GM08714 (cell line): ENCODE measurements around the gene TRPM5.

Experiments
- H3K4me3 ChIP-seq: fragments of 200-500 bp; sonication (Bioruptor generic); 2 replicates; pipeline ENCODE4 v1.5.1; 2014; ENCODE audit warnings: mild to moderate bottlenecking, low read length, inconsistent platforms
- ZNF274 ChIP-seq: IDR thresholded peaks from 2 replicates; pipeline ENCODE4 v1.6.1; 2012; ENCODE audit warnings: mild to moderate bottlenecking, low read depth, low read length

TRPM5 gene

DNA sequence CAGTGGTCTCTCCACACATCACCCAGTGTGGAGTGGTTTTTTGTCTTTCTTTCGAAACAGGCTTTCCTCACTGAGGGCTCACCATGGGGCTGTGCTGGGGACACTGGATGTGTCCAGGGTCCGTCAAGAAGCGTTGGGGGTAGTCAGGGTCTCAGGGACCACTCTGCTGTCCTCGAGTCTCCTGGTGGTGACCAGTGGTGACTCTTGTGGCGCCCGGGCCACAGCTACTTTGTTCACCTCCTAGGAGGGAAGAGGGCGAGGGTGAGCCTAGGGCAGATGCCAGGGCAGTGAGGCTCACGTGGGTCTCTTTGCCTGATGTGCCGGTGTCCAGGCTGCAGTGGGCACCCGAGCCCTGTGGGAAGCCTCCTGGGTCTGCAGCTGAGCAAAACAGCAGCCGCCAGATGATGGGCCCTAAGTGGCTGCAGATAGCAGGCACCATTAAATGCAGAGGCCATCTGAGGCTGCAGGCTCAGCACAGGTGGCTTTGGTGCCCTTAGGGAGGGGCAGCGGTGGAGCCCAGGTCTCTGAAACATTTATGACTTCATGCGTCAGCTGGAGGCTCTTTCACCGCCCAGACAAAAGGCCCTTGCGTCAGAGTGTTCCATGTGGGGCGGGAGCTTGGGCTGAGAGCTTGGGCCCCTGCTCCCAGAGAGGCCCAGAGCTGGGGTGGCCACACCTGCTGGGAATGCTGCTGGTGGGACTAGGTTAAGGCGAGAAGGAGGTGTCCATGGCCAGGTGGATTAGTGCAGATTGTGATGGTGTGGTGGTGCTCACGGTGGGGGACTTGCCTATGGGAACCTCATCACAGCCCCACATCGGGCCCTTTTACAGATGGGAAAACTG is 30.0 kb upstream of the TRPM5 start:
- no peak for TF ChIP-seq ZNF274
- H3K4me3 ChIP-seq, result no peak overlapping the region

- TF ChIP-seq ZNF274, result no peak
Observed at GRCh38 chr11:2473361-2474058, 29.2 kb upstream of the TRPM5 start.

DNA sequence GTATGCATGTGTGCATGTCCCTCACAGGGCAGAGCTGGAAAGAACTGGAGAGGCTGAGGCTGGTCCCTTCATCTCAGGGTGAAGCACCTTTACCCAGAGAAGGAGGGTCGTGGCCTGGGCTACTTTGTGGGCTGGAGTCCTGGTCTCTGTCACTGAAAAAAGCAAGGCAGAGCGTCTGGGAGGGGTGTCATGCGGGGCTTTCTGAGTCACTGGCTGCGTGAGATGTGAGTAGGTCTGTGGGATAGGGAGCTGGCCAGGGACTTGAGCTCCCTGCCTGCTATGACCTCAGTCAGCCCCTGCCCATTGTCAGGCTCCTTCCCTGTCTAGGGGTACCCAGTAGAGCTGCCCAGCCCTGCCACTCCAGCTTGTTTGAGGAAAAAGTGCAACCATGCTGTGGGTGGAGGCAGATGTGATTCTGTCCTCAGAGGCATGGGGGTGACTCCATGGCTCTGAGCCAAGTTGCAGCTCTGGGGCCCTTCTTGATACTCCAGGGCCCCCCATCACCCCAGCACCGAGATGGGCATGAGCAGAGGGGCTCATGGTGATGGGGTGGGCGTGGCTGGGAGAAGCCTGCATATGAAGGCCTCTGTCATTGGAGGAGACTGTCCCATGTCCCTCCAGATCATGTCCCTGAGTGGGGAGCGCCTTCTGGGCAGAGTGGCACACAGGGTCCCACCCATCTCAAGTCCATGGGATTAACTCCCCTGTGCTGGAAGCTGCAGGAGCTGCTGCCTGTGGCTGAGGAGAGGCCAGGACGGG is 28.3 kb upstream of the TRPM5 start:
- H3K4me3 ChIP-seq, result no peak overlapping the region
- TF ChIP-seq ZNF274, result no peak

More at GRCh38 chr11:2473361-2474058, 29.2 kb upstream of the TRPM5 start:
- H3K4me3 ChIP-seq, result no peak overlapping the region

- no peak for TF ChIP-seq ZNF274
Observed at GRCh38 chr11:2471804-2472096, 27.4 kb upstream of the TRPM5 start.

GRCh38 chr11:2471048-2471803 is 26.9 kb upstream of the TRPM5 start:
- no peak for TF ChIP-seq ZNF274
- no peak overlapping the region for H3K4me3 ChIP-seq

More at GRCh38 chr11:2471804-2472096, 27.4 kb upstream of the TRPM5 start:
- H3K4me3 ChIP-seq, result no peak overlapping the region

- H3K4me3 ChIP-seq, result no peak overlapping the region
- no peak for TF ChIP-seq ZNF274
Observed at GRCh38 chr11:2470495-2470894, 26.2 kb upstream of the TRPM5 start.

DNA sequence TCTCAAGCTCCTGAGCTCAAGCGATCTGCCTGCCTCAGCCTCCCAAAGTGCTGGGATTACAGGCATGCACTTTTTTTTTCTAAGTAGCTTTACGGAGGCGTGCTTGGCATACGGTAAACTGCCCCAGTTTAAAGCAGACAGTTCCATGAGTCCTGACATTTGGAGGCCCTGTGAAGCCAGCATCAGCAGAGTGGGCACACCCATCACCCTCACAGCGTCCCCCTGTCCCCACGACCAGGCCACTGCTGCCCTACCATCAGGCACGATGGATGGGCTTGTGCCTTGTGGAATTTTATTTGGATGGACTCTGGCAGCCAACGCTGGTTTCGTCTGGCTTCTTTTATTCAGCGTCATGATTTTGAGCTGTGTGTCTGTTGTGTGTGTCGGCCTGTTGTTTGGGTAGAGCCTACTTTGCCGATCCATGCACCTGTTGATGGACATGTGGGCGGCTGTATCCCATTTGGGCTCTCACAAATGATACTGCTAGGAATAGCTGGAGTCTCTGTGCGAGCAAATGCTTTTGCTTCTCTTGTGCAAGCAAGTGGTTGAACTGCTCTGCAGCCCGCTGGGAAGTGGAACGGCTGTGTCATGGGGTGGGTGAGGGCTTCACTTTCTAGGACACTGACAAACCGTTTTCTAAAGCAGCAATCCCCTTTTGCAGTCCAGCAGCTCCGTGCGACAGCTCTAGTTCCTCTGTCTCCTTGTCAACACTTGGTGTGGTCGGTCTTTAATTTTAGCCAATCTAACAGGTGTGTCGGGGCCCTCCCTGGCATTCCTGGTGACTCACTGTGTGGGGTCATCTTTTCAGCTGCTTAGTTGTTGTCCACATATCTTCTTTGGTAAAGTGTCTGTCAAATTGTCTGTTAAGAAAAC is 24.3 kb upstream of the TRPM5 start:
- TF ChIP-seq ZNF274, result no peak
- no peak overlapping the region for H3K4me3 ChIP-seq

GRCh38 chr11:2467695-2468055 is 23.4 kb upstream of the TRPM5 start:
- no peak for TF ChIP-seq ZNF274

DNA sequence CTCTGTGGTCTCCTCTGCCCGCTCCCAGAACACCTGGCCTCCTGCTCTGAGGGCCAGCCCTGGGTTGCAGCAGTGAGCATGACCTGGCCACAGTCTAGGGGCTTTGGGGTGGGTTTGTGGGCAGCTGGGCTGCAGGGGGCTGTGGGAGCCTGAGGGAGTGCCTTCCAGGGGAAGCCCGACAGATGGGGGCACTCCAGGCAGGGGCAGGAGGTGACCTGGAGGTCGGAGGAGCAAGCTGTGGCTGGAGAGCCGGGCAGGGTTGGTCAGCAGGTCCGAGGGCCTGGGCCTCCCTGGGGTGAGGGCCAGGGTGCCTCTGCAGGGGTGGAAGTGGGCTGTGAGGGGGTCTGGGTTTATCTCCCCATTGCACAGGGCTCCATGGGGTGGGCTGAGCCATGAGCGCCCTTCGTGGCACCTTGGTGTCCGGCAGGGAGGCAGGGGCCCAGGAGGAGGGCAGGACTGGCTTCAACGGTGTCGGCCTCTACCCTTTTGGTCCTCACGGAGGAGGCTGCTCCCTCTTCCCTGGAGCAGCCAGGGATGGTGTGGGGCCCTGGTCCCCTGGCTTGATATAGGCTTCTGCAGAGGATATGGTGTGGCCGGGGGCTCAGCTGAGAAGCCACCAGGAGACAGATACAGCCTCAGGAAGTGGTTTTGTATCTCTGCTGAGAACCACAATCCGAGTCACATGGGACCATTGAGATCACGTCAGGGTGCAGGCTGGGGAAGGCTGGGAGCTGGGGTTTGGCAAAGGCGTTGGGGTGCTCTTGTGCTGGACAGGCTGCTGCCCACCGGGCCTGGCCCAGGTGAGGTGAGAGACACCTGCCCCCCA is 22.8 kb upstream of the TRPM5 start:
- TF ChIP-seq ZNF274, result no peak
- H3K4me3 ChIP-seq, result no peak overlapping the region

More at GRCh38 chr11:2467695-2468055, 23.4 kb upstream of the TRPM5 start:
- H3K4me3 ChIP-seq, result no peak overlapping the region

DNA sequence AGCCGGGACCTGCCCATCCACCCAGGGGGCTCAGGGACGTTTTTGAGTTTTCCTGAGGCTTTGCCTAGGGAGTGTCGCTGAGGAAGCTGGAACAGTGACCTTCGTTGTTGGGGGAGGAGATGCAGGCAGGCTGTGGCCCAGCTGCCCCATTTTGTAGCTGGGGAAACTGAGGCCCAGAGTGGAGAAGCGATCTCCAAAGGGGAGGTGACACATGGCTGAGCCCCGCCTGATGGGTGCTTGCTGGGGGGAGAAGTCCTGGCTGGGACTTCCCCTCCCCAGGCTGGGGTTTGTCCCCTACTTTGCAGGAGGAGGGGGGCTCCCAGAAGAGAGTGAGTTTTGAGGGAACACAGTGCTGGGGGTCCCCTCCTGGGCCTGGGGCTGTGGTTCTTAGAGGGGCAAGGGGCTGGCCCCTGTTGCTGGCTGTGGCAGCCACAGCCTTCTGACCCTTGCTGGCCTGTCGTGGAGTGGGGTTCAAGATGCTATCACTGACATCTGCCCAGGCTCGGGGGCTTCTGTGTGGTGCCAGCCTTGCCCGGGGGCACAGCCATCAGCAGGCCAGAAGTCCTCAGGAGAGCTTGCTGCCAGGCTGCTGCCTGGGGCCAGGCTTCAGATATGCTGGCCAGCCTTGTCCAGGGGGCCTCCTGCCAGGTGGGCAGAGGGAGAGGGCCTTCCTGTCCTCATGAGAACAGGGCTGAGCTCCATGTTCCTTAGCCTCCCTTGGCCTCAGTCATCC is 21.9 kb upstream of the TRPM5 start:
- no peak for TF ChIP-seq ZNF274
- no peak overlapping the region for H3K4me3 ChIP-seq

DNA sequence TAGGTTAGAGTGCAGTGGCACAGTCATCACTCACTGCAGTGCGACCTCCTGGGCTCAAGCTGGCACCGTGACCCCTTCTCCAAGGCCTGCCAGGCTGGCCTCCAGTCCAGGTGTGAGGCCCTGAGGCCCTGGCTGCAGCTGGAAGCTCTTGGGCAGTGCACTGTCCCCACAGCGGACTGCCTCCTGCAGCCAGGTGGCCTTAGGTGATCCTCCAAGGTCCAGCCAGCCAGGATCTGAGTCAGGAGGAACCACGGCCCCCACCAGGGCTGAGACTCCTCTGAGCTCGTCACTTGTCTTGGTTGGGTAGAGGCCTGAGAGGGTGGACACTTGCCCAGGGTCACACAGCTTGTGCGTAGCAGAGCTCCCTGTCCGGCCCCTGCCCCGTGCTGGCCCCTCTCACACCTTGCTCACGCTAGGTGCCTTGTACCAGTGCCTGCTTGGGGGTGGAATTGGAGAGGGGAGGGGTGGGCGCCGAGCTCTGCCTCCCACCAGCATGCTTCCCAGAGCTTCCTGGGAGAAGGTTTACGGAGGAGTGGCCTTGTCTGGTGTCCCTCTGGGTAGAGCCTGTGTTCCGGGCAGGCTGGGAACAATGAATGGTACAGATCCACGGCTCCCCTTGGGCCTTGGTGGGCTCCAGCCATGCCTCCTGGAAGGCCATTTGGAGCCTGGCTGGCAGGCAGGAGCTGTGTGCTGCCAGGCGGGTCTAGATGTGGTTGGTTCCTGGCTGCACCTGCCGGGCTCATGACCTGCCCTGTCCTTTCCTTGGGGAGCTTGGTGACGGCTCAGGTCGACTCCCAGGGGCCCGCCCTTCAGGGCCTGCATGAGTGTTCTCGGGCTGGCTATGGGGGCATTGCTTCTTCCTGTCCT is 21.1 kb upstream of the TRPM5 start:
- TF ChIP-seq ZNF274, result no peak
- H3K4me3 ChIP-seq, result no peak overlapping the region
